GM12878 (cell line): ENCODE data around the gene C4BPB. TPM values are rescaled to one million over a fixed set of nuclear protein-coding genes. Genes with fewer than 3 reads are reported as not detected.

Source experiments
- ATAC-seq: fragments of 200-7000 bp; cut with Tn5 transposase; 3 replicates; pipeline ENCODE4 v1.9.1; 2020; ENCODE audit warnings: mild to moderate bottlenecking, moderate library complexity
- BruUV-seq: library from RNA; stranded (reverse); fragments of 400-500 nt; replicated peaks from 2 replicates; lab custom pipeline; 2021; lab: Mats Ljungman, UMichigan
- CTCF ChIA-PET: fragments of 300-600 bp; sonication (Branson Sonifier 250); formaldehyde crosslinking; extraction: SDS; loops from one replicate; lab custom pipeline; 2021; ENCODE audit warnings: inconsistent platforms; lab: Yijun Ruan, JAX
- POLR2A ChIA-PET: fragments of 350-600 bp; formaldehyde crosslinking; extraction: SDS; loops from one replicate; lab custom pipeline; 2021; ENCODE audit warnings: inconsistent platforms; lab: Charles Lee
- RAD21 ChIA-PET: fragments of 300-600 bp; sonication (Branson Sonifier 250); formaldehyde crosslinking; loops from one replicate; lab custom pipeline; 2023; ENCODE audit warnings: antibody characterized with exemption; ENCODE audit not compliant: unreplicated experiment; lab: Charles Lee
- SMC1A ChIA-PET: fragments of 300-600 bp; sonication (Branson Sonifier 250); formaldehyde crosslinking; loops from one replicate; lab custom pipeline; 2023; ENCODE audit not compliant: unreplicated experiment, uncharacterized antibody; lab: Charles Lee
- DNase-seq: peaks from one replicate; pipeline ENCODE4 v3.0.0-alpha.2; 2011; ENCODE audit warnings: low read depth, low spot score
- FAIRE-seq: peaks from 3 replicates; lab custom pipeline; 2011; peaks lifted over from hg19 to GRCh38; lab: Jason Lieb, UNC
- H2AFZ ChIP-seq: 2 replicates; pipeline ENCODE4 v1.6.0; 2011; ENCODE audit warnings: low read depth, low read length, control low read depth; ENCODE audit not compliant: control insufficient read depth
- H3K27ac ChIP-seq: 2 replicates; pipeline ENCODE4 v1.5.1; 2011; ENCODE audit warnings: control low read depth; ENCODE audit not compliant: control insufficient read depth, insufficient read depth
- H3K27me3 ChIP-seq, 2 experiments: replicated peaks in 1 of 2; 2 replicates each; pipeline versions ENCODE4 v1.6.0 to v1.6.1; 2011; ENCODE audit warnings: low read length in 1 of 2; ENCODE audit not compliant: control insufficient read depth in 2 of 2, insufficient read depth in 2 of 2
- H3K36me3 ChIP-seq, 2 experiments: 2 replicates each; pipeline ENCODE4 v1.5.1; 2011; ENCODE audit warnings: low read length in 1 of 2; ENCODE audit not compliant: control insufficient read depth in 2 of 2, insufficient read depth in 2 of 2
- H3K4me1 ChIP-seq: 2 replicates; pipeline ENCODE4 v1.6.1; 2011; ENCODE audit warnings: mild to moderate bottlenecking, low read length, moderate library complexity, mixed read lengths; ENCODE audit not compliant: control insufficient read depth, insufficient read depth
- H3K4me2 ChIP-seq: 2 replicates; pipeline ENCODE4 v1.6.0; 2011; ENCODE audit warnings: control low read depth; ENCODE audit not compliant: control insufficient read depth, insufficient read depth
- H3K4me3 ChIP-seq: fragments of 200-600 bp; sonication (generic); 2 replicates; pipeline ENCODE4 v1.5.1; 2016
- H3K79me2 ChIP-seq: 2 replicates; pipeline ENCODE4 v1.6.0; 2011; ENCODE audit warnings: low read length; ENCODE audit not compliant: control insufficient read depth, insufficient read depth
- H3K9ac ChIP-seq: 2 replicates; pipeline ENCODE4 v1.8.0; 2011; ENCODE audit warnings: low read length, control low read depth, mixed read lengths; ENCODE audit not compliant: control insufficient read depth, insufficient read depth
- H3K9me3 ChIP-seq: replicated peaks from 3 replicates; pipeline ENCODE4 v1.5.1; 2011; ENCODE audit warnings: mild to moderate bottlenecking, low read length; ENCODE audit not compliant: control insufficient read depth, insufficient read depth
- H4K20me1 ChIP-seq: 2 replicates; pipeline ENCODE4 v1.6.0; 2011; ENCODE audit not compliant: control insufficient read depth, insufficient read depth
- BMI1 ChIP-seq: fragments of 450-650 bp; IDR thresholded peaks from 2 replicates; pipeline ENCODE4 v1.6.1; 2016; ENCODE audit warnings: mild to moderate bottlenecking, moderate library complexity, borderline replicate concordance
- FOXK2 ChIP-seq: fragments of 450-650 bp; IDR thresholded peaks from 2 replicates; pipeline ENCODE4 v1.6.1; 2017; ENCODE audit warnings: mild to moderate bottlenecking, moderate library complexity
- MLLT1 ChIP-seq: fragments of 450-650 bp; IDR thresholded peaks from 2 replicates; pipeline ENCODE4 v1.6.1; 2016; ENCODE audit warnings: mild to moderate bottlenecking
- NR2C1 ChIP-seq: fragments of 450-650 bp; IDR thresholded peaks from 2 replicates; pipeline ENCODE4 v1.6.1; 2017; ENCODE audit warnings: antibody characterized with exemption, mild to moderate bottlenecking, moderate library complexity
- NRF1 ChIP-seq: conservative IDR thresholded peaks from 2 replicates; pipeline ENCODE4 v1.6.1; 2011; ENCODE audit warnings: mild to moderate bottlenecking, low read depth, low read length, improper control_type of control experiment
- PAX8 ChIP-seq: fragments of 450-650 bp; IDR thresholded peaks from 2 replicates; pipeline ENCODE4 v1.6.1; 2017; ENCODE audit warnings: mild to moderate bottlenecking, moderate library complexity
- POLR2AphosphoS5 ChIP-seq: IDR thresholded peaks from 2 replicates; pipeline ENCODE4 v1.6.1; 2011; ENCODE audit warnings: mild to moderate bottlenecking, low read length, inconsistent platforms
- RUNX3 ChIP-seq: IDR thresholded peaks from 2 replicates; pipeline ENCODE4 v1.6.1; 2012; ENCODE audit warnings: low read length, inconsistent platforms
- TAF1 ChIP-seq: IDR thresholded peaks from 2 replicates; pipeline ENCODE4 v1.6.1; 2011; ENCODE audit warnings: mild to moderate bottlenecking, low read depth, low read length, borderline replicate concordance
- TBL1XR1 ChIP-seq: IDR thresholded peaks from 2 replicates; pipeline ENCODE4 v1.6.1; 2012; ENCODE audit warnings: low read depth, low read length, improper control_type of control experiment
- WGBS: methylation state at CpG from one replicate; pipeline ENCODE4 v1.1.6; 2016; ENCODE audit warnings: low lambda C conversion rate; ENCODE audit not compliant: insufficient replicate concordance, insufficient coverage; ENCODE audit errors: missing lambda C conversion rate; 5-methylcytosine and 5-hydroxymethylcytosine counted together
- in situ Hi-C: fragments of 300-500 bp; cut with MboI; formaldehyde crosslinking; loops from 9 replicates; pipeline ENCODE4 v1.14.3; 2018; ENCODE audit warnings: mixed read lengths
- intact Hi-C: fragments of 100-400 bp; cut with micrococcal nuclease; formaldehyde crosslinking; loops from one replicate; pipeline ENCODE4 v1.14.2; 2022; ENCODE audit not compliant: unreplicated experiment
- polyA plus RNA-seq, 11 experiments: library from polyadenylated mRNA; depleted of rRNA in 4 of 11; unstranded in 6 of 11; stranded (reverse) in 5 of 11; fragments of >200 nt; fragmentation: Nextera tagmentation in 4 of 11; fragmentation: Illumina TruSeq in 1 of 11; extraction: Ambion mirVana in 4 of 11; extraction: Trizol in 1 of 11; gene quantifications; 1 replicate in 1 of 11; 2 replicates in 10 of 11; pipeline versions ENCODE4 v1.2.1 to v1.2.3, GENCODE V29; 2011 to 2016; ENCODE audit warnings: inconsistent platforms in 2 of 11, missing spikeins in 2 of 11, low read depth in 1 of 11
- total RNA-seq, 4 experiments: library from RNA; depleted of rRNA in 3 of 4; stranded (reverse); fragments of >200 nt in 3 of 4; fragmentation: Illumina TruSeq in 1 of 4; extraction: Trizol in 1 of 4; gene quantifications; 2 replicates each; pipeline versions ENCODE4 v1.2.1 to v1.2.3, GENCODE V29; 2013 to 2021
- TF ChIP-seq, protein P1 (sequence below): fragments of 450-650 bp; IDR thresholded peaks from 2 replicates; pipeline ENCODE4 v1.6.1; 2018; ENCODE audit warnings: mild to moderate bottlenecking, low read depth, moderate library complexity; ENCODE audit not compliant: partially characterized antibody

C4BPB gene
- total and polyA plus RNA-seq, 10 of the 15 experiments (the other 5 are each of a cell fraction or from before 2014, with no cell fraction given), result 0.31 to 1.2 (median 0.53) TPM; not detected in 1

GRCh38 chr1:207076181-207076955 is 12.3 kb upstream of the C4BPB start:
- ATAC-seq (no peak), FAIRE-seq (no peak), DNase-seq (no peak)
- ChIA-PET CTCF (interaction anchor here (0.6 to 10.2 kb wide), 10 partner anchors 7 to 423 kb away, joined by 3 to 131 read pairs (median 4); partner anchors contain the start of genes PFKFB2 and YOD1), SMC1A (interaction anchor here (0.8 to 7.7 kb wide), 5 partner anchors 21 to 441 kb away, joined by 3 to 66 read pairs (median 3); partner anchors contain the start of genes DYRK3 and YOD1), RAD21 (interaction anchor here (0.7 to 1.9 kb wide), 6 partner anchors 7 to 328 kb away, joined by 3 to 10 read pairs (median 4); no protein-coding TSS in a partner anchor), POLR2A (interaction anchor here (0.6 to 1.3 kb wide), 3 partner anchors 21 to 245 kb away, joined by 3 to 5 read pairs (median 3); partner anchors contain the start of gene CD55)
- Histone ChIP-seq H3K79me2 (no peaks in the 10 kb centered on the region), H3K27me3 (no peaks in the 10 kb centered on the region), H3K27ac (no peak overlapping the region), H3K4me1 (no peaks in the 10 kb centered on the region), H3K9ac (no peak overlapping the region), H3K4me2 (no peak overlapping the region), H2AFZ (no peak overlapping the region), H3K9me3 (no peaks in the 10 kb centered on the region), H3K36me3 (no peaks in the 10 kb centered on the region), H4K20me1 (no peaks in the 10 kb centered on the region), H3K4me3 (no peak overlapping the region)
- 19% methylated on average over 5 of the region's 5 CpGs for WGBS
- in situ Hi-C loops (loop anchor here (5.0 kb wide), 1 partner anchor 331 kb away; no protein-coding TSS in a partner anchor), intact Hi-C loops (loop anchor here (5.0 kb wide), 2 partner anchors 34 to 74 kb away; no protein-coding TSS in a partner anchor)
- no TSS peak for BruUV-seq
- TF ChIP-seq POLR2AphosphoS5, result no peak
- TF ChIP-seq TAF1, result no peak
- TF ChIP-seq TBL1XR1, result no peak
- no peak for TF ChIP-seq BMI1
- TF ChIP-seq RUNX3, result no peak
- no peak for TF ChIP-seq FOXK2
- TF ChIP-seq PAX8, result no peak
- no peak for TF ChIP-seq NRF1
- no peak for TF ChIP-seq MLLT1
- no peak for TF ChIP-seq NR2C1
- TF ChIP-seq, protein P1, sequence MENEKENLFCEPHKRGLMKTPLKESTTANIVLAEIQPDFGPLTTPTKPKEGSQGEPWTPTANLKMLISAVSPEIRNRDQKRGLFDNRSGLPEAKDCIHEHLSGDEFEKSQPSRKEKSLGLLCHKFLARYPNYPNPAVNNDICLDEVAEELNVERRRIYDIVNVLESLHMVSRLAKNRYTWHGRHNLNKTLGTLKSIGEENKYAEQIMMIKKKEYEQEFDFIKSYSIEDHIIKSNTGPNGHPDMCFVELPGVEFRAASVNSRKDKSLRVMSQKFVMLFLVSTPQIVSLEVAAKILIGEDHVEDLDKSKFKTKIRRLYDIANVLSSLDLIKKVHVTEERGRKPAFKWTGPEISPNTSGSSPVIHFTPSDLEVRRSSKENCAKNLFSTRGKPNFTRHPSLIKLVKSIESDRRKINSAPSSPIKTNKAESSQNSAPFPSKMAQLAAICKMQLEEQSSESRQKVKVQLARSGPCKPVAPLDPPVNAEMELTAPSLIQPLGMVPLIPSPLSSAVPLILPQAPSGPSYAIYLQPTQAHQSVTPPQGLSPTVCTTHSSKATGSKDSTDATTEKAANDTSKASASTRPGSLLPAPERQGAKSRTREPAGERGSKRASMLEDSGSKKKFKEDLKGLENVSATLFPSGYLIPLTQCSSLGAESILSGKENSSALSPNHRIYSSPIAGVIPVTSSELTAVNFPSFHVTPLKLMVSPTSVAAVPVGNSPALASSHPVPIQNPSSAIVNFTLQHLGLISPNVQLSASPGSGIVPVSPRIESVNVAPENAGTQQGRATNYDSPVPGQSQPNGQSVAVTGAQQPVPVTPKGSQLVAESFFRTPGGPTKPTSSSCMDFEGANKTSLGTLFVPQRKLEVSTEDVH, result no peak
